D721Med (cell line): ENCODE results near the gene PMVK.

Experiments used
- DNase-seq: peaks from one replicate; pipeline ENCODE4 v3.0.0; 2011; ENCODE audit warnings: low spot score; ENCODE audit not compliant: insufficient read length
- FAIRE-seq: peaks from 2 replicates; lab custom pipeline; 2011; peaks lifted over from hg19 to GRCh38; lab: Jason Lieb, UNC
- TF ChIP-seq, protein P1 (sequence below): IDR thresholded peaks from 2 replicates; pipeline ENCODE4 v1.5.1; 2012; ENCODE audit warnings: mild to moderate bottlenecking, control low read depth; ENCODE audit not compliant: insufficient read depth; ENCODE audit errors: missing control alignments

The PMVK gene

DNA sequence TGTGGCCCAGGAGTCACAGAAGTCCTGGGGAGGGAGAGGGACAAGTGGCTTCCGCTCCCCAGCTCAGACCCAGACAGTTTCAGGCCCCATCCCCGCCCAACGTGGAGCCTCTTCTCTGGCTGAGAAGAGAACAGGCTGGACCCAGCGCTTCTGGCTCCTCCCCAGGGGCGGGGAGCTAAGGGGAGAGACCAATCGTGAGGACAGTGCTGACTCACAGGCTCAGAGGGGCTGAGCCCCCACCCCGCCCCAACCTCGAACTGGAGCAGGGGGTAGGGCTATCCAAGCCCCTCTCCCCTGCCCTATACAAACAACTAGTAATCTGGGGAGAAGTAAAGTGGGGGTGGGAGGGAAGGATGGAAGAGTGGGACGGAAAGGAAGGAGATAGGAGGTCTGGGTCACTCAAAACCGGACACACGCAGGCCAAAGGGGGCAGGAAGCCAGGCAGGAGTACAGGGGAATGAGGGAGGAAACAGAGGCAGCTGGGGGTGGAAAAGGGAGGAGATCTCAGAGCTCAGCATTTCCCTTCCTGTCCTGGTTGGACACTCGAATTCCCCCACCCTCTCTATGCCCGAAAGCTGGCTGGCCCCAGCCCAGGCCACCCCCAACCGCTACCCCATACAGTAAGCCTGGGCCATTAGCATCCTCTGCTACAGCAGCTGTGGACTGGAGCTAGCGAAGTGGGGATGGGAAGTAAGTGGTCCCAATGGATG lies 34.3 kb upstream of the PMVK start, which contains the start of gene SHC1:
Gene SHC1, minus strand, starts transcription at position 117 of the 710 bp plus-strand sequence. CDS start 221 bp downstream, outside the sequence.
- DNase-seq (peak; percentile 100), FAIRE-seq (no peak)
- TF ChIP-seq, protein P1, sequence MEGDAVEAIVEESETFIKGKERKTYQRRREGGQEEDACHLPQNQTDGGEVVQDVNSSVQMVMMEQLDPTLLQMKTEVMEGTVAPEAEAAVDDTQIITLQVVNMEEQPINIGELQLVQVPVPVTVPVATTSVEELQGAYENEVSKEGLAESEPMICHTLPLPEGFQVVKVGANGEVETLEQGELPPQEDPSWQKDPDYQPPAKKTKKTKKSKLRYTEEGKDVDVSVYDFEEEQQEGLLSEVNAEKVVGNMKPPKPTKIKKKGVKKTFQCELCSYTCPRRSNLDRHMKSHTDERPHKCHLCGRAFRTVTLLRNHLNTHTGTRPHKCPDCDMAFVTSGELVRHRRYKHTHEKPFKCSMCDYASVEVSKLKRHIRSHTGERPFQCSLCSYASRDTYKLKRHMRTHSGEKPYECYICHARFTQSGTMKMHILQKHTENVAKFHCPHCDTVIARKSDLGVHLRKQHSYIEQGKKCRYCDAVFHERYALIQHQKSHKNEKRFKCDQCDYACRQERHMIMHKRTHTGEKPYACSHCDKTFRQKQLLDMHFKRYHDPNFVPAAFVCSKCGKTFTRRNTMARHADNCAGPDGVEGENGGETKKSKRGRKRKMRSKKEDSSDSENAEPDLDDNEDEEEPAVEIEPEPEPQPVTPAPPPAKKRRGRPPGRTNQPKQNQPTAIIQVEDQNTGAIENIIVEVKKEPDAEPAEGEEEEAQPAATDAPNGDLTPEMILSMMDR, result no peak

GRCh38 chr1:154969860-154970452 lies 33.4 kb upstream of the PMVK start:
- DNase-seq, result no peak
- FAIRE-seq, result no peak
- TF ChIP-seq, protein P1, result no peak

DNA sequence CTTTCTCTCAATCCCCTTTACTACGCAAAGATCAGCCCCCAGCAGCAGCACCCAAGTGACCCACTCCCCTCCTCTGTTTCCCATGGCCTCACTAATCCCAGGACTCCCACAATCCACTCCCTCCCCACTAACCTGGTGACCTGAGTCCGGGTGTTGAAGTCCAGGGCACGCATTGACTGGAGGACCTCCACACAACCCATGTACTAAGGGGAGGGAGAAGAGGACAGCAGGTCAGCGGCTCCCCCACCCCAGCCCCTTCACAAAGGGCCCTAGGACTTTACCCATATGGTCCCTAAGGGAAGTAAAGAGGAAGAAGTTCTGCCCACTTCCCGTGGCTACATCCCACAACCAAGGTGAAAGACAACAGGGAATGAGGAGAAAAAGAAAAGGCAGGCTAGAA lies 32.7 kb upstream of the PMVK start:
- TF ChIP-seq, protein P1, result no peak
- no peak for FAIRE-seq

GRCh38 chr1:154968731-154969130 lies 32.2 kb upstream of the PMVK start:
- no peak for DNase-seq
- TF ChIP-seq, protein P1, result no peak
- no peak for FAIRE-seq

More for the DNA sequence above, 32.7 kb upstream of the PMVK start:
- no peak for DNase-seq

GRCh38 chr1:154967331-154967950 lies 30.9 kb upstream of the PMVK start:
- no peak for FAIRE-seq
- TF ChIP-seq, protein P1, result no peak
- no peak for DNase-seq

DNA sequence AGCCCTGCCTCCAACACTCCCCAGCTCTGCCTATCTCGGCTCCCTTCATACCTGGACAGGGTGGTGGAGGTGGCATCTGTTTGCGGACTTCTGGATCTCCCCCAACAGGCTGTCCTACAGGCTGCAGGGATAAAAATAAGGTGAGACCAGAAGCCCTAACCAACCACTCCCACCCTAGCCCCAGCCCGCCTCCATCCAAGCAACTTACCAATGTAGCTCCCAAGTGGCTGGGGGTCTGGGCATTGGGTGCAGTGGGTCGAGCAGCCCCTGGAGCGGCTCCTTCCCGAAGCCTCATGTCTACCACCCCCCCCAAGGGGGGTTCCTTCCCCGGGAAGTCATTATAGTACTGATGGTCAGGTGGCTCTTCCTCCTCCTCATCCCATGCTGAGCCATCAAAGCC lies 29.6 kb upstream of the PMVK start:
- TF ChIP-seq, protein P1, result no peak
- DNase-seq (no peak), FAIRE-seq (no peak)

DNA sequence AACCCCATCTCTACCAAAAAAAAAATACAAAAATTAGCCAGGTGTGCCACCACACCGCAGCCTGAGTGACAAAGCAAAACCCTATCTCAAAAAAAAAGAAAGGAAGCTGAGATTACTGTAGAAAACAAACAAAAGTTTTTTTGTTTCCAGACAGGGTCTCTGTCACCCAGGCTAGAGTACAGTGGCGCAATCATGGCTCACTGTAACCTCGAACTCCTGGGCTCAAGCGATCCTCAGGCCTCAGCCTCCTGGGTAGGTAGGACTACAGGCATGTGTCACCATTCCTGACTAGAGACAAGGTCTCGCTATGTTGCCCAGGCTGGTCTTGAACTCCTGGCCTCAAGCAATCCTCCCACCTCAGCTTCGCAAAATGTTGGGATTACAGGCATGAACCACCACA lies 27.8 kb upstream of the PMVK start:
- DNase-seq (no peak), FAIRE-seq (no peak)
- TF ChIP-seq, protein P1, result no peak
